K562 (cell line): ENCODE results near the gene BTD. TPM values are rescaled to one million over a fixed set of nuclear protein-coding genes. Genes with fewer than 3 reads are reported as not detected.

Experiments
- ATF6 ChIP-seq: sonication (generic); formaldehyde crosslinking; IDR thresholded peaks from 2 replicates; pipeline ENCODE4 v1.4.0; 2020; ENCODE audit warnings: mild to moderate bottlenecking, missing genetic modification reagents
- BDP1 ChIP-seq: IDR thresholded peaks from 3 replicates; pipeline ENCODE4 v1.6.1; 2011; ENCODE audit not compliant: insufficient read length, insufficient read depth
- DEAF1 ChIP-seq: fragments of 450-650 bp; formaldehyde crosslinking; IDR thresholded peaks from 2 replicates; pipeline ENCODE4 v1.4.0; 2020; ENCODE audit warnings: mild to moderate bottlenecking, moderate library complexity
- E2F6 ChIP-seq, 2 experiments: IDR thresholded peaks; 2 replicates each; pipeline ENCODE4 v1.6.1; 2011; ENCODE audit warnings: borderline replicate concordance in 1 of 2, control low read depth in 1 of 2, low read depth in 1 of 2, low read length in 1 of 2, mild to moderate bottlenecking in 1 of 2, mixed read lengths in 1 of 2, moderate library complexity in 1 of 2; ENCODE audit not compliant: insufficient read depth in 1 of 2, insufficient read length in 1 of 2, poor library complexity in 1 of 2, severe bottlenecking in 1 of 2; ENCODE audit errors: extremely low read depth in 1 of 2
- HDGF ChIP-seq: fragments of 450-650 bp; IDR thresholded peaks from 2 replicates; pipeline ENCODE4 v1.6.1; 2016
- HNRNPH1 ChIP-seq: fragments of 200-400 bp; formaldehyde crosslinking; optimal IDR thresholded peaks from 2 replicates; pipeline ENCODE3; 2017; ENCODE audit warnings: low read depth, mild to moderate bottlenecking, low read length, moderate library complexity
- KDM1A ChIP-seq, 2 experiments: fragments of 450-650 bp; IDR thresholded peaks; 2 replicates each; pipeline ENCODE4 v1.6.1; 2016; ENCODE audit warnings: mild to moderate bottlenecking in 2 of 2
- LCOR ChIP-seq: sonication (generic); formaldehyde crosslinking; IDR thresholded peaks from 2 replicates; pipeline ENCODE4 v1.8.0; 2022; ENCODE audit warnings: mild to moderate bottlenecking, missing genetic modification reagents
- MTA3 ChIP-seq: fragments of 450-650 bp; formaldehyde crosslinking; IDR thresholded peaks from 2 replicates; pipeline ENCODE4 v1.6.1; 2017; ENCODE audit warnings: mild to moderate bottlenecking, borderline replicate concordance
- POLR3A ChIP-seq: IDR thresholded peaks from 2 replicates; pipeline ENCODE4 v1.6.1; 2011; ENCODE audit warnings: borderline replicate concordance, mild to moderate bottlenecking, moderate library complexity; ENCODE audit not compliant: insufficient read length, insufficient read depth; ENCODE audit errors: extremely low read depth
- POLR3G ChIP-seq: IDR thresholded peaks from 2 replicates; pipeline ENCODE4 v1.6.1; 2011; ENCODE audit not compliant: insufficient read length, insufficient replicate concordance; ENCODE audit errors: extremely low read depth
- PRPF4 ChIP-seq: fragments of 200-400 bp; formaldehyde crosslinking; IDR thresholded peaks from one replicate; pipeline ENCODE4 v1.6.1; 2017; ENCODE audit warnings: low read length, low read depth, mild to moderate bottlenecking; ENCODE audit not compliant: insufficient read depth, poor library complexity, severe bottlenecking
- RHOXF2B ChIP-seq: fragments of 250-450 bp; sonication (Bioruptor Pico); conservative IDR thresholded peaks from 2 replicates; pipeline ENCODE4 v1.5.1; 2021
- RREB1 ChIP-seq: fragments of 250-450 bp; sonication (Bioruptor Pico); IDR thresholded peaks from 2 replicates; pipeline ENCODE4 v1.4.0; 2020
- SETDB1 ChIP-seq: IDR thresholded peaks from one replicate; pipeline ENCODE4 v1.6.1; 2012; ENCODE audit warnings: low read length, control low read depth, inconsistent platforms
- XRCC4 ChIP-seq: IDR thresholded peaks from one replicate; pipeline ENCODE4 v1.6.1; 2011; ENCODE audit not compliant: insufficient read depth, insufficient read length; ENCODE audit errors: extremely low read depth
- ZNF436 ChIP-seq: fragments of 250-450, 450-650 bp; sonication (Bioruptor Pico); formaldehyde crosslinking; IDR thresholded peaks from 2 replicates; pipeline ENCODE4 v1.7.0; 2020; ENCODE audit warnings: mild to moderate bottlenecking
- ZNF785 ChIP-seq: fragments of 250-450 bp; sonication (Bioruptor Pico); IDR thresholded peaks from 2 replicates; pipeline ENCODE4 v1.4.0; 2020; ENCODE audit warnings: mild to moderate bottlenecking
- polyA plus RNA-seq, 8 experiments: library from polyadenylated mRNA; depleted of rRNA in 4 of 8; stranded (reverse) in 5 of 8; unstranded in 3 of 8; fragments of >200 nt; fragmentation: Nextera tagmentation in 2 of 8; fragmentation: Illumina TruSeq in 1 of 8; extraction: Ambion mirVana in 2 of 8; extraction: Trizol in 1 of 8; gene quantifications; 2 replicates each; pipeline versions ENCODE4 v1.2.1 to v1.2.3, GENCODE V29; 2011 to 2014; ENCODE audit warnings: inconsistent platforms in 1 of 8, missing spikeins in 1 of 8
- total RNA-seq, 7 experiments: library from RNA; depleted of rRNA in 6 of 7; stranded (reverse); fragments of >200 nt in 6 of 7; fragmentation: Illumina TruSeq in 2 of 7; extraction: Trizol in 2 of 7; gene quantifications; 2 replicates each; pipeline versions ENCODE4 v1.2.1 to v1.2.3, GENCODE V29; 2011 to 2021; ENCODE audit warnings: low replicate concordance in 1 of 7

BTD gene
- total and polyA plus RNA-seq, 9 of the 15 experiments (the other 6 are each of a cell fraction or from before 2014, with no cell fraction given), result 6.6 to 26.2 (median 10.6) TPM

- TF ChIP-seq E2F6 (IDR thresholded peaks at IDR 0.05; ENCODE audit: borderline replicate concordance in 1 of 2, extremely low read depth in 1 of 2, insufficient read depth in 1 of 2, insufficient read length in 1 of 2, low read depth in 1 of 2, low read length in 1 of 2, poor library complexity in 1 of 2, severe bottlenecking in 1 of 2), result no peak
- TF ChIP-seq PRPF4, result no peak
- no peak for TF ChIP-seq MTA3
- TF ChIP-seq KDM1A (IDR thresholded peaks at IDR 0.05), result no peak
- no peak for TF ChIP-seq POLR3A
- TF ChIP-seq ZNF785 (CRISPR knock-in tag), result peak; percentile 91
- TF ChIP-seq ATF6 (CRISPR knock-in tag), result no peak
- TF ChIP-seq RHOXF2B (CRISPR knock-in tag), result peak; percentile 93
- no peak for TF ChIP-seq LCOR (CRISPR knock-in tag)
- TF ChIP-seq HDGF, result no peak
- no peak for TF ChIP-seq XRCC4
- no peak for TF ChIP-seq HNRNPH1
- no peak for TF ChIP-seq BDP1
- peak; percentile 95; the same call in 1 of the 2 replicates for TF ChIP-seq RREB1 (CRISPR knock-in tag)
- TF ChIP-seq DEAF1 (CRISPR knock-in tag), result no peak
- TF ChIP-seq SETDB1, result no peak
- no peak for TF ChIP-seq POLR3G
- TF ChIP-seq ZNF436, result peak; percentile 82
These were observed 9.6 kb upstream of the BTD start (continued) for GRCh38 chr3:15591928-15592327.
